Stromal cell of bone marrow (primary cell): ENCODE results near the gene CDX2.

Source experiments
- DNase-seq: peaks from one replicate; pipeline ENCODE4 v3.0.0-alpha.2; 2012; ENCODE audit warnings: low read depth

CDX2 gene

GRCh38 chr13:27915301-27916207 lies 53.6 kb downstream of the CDX2 start:
- no peak for DNase-seq

DNA sequence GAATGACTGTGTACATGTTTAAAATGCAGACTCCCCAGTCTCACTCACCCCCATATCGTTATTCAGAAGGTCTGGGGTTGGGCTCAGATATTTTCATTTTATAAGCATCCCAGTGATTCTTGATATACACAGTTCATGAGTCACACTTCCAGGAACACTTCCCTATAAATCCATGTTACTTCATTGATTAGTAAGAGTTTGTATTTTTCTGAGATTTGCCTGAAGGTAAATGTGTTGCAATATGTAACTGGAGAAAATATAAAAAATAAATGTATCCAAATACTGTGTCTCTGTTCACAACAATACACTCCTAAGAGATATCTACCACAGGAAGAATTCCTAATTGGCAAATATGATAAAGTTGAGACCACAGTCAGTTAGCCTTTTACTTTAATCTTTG lies 56.0 kb downstream of the CDX2 start:
- DNase-seq: no peak

DNA sequence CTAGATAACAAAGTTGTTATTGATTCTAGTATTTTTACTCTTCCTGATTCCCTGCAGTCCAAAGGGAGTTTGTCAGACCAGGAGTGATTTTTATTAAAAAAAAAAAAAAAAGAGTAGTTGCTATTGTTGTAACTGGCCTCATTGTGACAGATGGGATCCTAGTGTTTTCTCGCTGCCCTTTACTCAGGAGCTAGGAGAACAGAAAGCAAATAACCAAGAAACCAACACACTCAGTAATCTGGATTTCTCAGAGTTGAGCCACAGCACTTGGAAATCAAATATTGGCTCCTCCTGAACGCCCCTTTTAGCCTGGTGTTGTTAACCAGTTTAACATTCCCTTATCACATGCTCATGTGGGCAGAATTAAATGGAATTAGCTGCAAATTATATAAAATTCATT lies 57.6 kb downstream of the CDX2 start:
- no peak for DNase-seq
